Limb (tissue), 2 donors: ENCODE measurements around the gene PARP8.
"Not testable (repeated sequence)": the region's sequence is repeated elsewhere in the genome, so short reads cannot be mapped to it uniquely, and the experiment has no call there.

Experiments used
- DNase-seq, 2 donors: peaks; one replicate each; pipeline ENCODE4 v3.0.0-alpha.2; 2016; ENCODE audit errors: extremely low spot score in 2 of 2

PARP8 gene

DNA sequence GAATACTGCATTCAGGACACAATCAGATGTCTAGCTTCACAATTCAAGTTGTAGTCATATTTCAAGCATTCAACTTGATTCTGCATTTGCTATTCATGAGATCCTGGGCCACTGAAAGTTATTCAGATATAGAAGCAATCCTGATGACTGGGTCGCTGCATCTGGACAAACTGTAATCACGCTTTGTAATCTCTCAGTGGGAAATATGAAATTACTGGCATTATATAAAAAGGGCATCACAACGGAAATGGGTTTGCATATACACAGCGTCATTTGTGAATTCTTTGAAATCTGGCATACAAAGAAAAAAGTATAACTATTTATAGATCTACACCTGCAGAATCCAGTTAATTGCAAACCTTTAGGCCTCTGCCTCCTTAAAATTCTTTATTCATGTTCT lies 102.2 kb downstream of the PARP8 start:
- no peak for DNase-seq

GRCh38 chr5:50770441-50770840 lies 104.0 kb downstream of the PARP8 start:
- no peak for DNase-seq

DNA sequence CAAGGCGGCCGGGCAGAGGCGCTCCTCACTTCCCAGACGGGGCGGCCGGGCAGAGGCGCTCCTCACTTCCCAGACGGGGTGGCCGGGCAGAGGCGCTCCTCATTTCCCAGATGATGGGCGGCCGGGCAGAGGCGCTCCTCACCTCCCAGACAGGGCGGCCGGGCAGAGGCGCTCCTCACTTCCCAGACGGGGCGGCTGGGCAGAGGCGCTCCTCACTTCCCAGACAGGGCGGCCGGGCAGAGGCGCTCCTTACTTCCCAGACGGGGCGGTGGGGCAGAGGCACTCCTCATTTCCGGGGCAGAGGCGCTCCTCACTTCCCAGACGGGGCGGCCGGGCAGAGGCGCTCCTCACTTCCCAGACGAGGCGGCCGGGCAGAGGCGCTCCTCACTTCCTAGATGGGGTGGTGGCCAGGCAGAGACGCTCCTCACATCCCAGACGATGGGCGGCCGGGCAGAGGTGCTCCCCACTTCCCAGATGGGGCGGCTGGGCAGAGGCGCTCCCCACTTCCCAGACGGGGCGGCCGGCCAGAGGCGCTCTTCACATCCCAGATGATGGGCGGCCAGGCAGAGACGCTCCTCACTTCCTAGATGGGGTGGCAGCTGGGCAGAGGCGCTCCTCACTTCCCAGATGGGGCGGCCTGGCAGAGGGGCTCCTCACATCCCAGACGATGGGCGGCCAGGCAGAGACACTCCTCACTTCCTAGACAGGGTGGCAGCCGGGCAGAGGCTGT lies 108.2 kb downstream of the PARP8 start:
- not testable (repeated sequence) for DNase-seq

DNA sequence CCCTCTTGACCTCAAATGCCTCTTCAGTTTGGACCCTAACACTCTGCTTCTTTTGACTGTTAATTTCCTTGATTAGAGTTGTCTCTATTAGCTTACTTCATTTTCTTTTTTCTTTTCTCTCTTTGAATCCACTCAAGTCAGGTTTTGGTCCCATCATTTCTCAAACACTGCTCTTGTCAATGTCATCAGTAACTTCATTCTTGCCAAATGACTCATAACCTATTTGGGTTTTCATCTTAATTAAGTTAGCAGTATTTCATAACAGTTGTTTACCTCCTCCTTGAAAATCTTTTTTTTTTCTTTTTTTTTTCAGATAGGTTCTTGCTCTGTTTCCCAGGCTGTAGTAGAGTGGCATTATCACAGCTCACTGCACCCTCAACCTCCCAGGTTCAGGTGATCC lies 119.6 kb downstream of the PARP8 start:
- no peak for DNase-seq

DNA sequence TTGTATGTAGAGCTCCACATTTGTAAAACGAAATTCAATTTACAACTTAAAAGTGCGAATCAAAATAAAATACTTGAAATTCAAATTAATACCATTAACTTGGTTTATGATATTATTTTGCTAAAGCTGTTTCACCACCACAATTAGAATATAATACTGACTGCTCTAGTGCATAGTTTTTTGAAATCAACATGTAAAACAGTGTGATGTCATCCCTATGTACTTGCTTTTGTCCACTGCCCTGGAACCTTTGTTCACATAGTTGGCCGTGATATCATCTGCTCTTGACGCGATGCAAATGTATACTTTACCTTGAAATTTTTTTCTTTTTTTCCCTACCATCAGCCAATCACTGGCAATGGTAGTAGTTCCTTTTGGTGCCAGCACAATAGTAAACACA lies 125.4 kb downstream of the PARP8 start:
- DNase-seq, result no peak

DNA sequence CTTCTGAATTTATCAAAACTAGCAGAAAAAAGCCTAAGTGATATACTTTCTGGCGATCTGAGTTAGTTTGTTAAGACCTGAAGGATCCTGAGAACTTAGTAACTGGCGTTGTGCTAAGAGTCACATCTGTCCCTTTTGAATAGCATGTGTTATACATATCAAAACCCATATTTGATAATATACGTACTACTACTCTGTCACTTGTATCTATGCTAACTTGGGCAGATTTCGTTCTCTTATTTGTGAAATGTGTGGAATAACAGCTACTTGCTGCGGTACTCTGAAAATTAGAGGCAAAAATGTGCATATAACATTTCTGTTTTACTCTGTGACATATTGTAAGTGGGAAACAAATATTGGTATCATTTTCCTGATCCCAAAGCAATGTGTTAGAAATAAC lies 126.4 kb downstream of the PARP8 start:
- no peak for DNase-seq

- DNase-seq, result no peak
These were observed 128.4 kb downstream of the PARP8 start for GRCh38 chr5:50794812-50795211.

DNA sequence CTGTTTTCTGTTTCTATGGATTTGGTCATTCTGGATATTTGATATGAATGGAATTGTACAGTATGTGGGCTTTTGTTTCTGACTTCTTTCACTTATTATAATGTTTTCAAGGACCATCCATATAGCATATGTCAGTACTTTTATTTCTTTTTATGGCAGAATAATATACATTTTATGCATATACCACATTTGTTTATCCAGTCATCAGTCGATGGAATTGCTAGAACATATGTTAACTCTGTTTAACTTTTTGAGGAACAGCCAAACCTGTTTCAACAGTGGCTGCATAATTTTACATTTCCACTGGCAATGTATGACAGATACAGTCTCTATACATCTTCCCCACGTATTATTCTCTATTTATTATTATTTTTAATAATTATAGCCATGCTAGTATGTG lies 131.6 kb downstream of the PARP8 start:
- DNase-seq, result peak in 1 of 2 donors; percentile 27

DNA sequence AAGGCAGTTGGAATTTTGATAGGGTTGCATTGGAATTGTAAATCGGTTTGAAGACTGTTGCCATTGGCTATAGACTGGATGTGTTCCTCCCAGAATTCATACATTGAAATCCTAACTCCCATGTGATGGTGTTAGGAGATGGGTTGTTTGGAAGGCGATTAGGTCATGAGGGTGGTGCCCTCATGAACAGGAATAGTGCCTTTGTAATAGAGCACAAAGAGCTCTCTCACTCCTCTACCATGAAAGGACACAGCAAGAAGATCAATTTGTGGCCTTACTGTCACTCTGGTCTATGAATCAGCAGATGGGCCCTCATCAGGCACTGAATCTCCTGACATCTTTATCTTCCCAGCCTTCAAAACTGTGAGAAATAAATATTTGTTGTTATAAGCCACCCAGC lies 133.2 kb downstream of the PARP8 start:
- DNase-seq, result no peak

DNA sequence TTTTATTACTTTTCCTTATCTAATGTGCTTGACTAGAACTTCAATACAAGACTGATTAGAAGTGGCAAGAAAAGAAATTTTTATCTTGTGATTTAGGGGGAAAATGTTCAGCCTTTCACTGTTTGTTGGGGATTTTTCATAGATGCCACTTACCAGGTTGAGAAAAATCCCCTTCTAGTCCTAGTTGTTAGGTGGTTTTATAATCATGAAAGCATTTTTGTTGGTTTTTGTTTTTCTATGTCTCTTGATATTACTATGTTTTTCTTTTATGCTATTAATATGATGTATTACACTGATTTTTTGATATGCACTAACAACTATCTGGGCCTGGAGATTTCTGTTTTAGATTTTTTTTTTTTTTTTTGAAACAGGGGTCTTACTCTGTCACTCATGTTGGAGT lies 134.0 kb downstream of the PARP8 start:
- DNase-seq, result no peak

DNA sequence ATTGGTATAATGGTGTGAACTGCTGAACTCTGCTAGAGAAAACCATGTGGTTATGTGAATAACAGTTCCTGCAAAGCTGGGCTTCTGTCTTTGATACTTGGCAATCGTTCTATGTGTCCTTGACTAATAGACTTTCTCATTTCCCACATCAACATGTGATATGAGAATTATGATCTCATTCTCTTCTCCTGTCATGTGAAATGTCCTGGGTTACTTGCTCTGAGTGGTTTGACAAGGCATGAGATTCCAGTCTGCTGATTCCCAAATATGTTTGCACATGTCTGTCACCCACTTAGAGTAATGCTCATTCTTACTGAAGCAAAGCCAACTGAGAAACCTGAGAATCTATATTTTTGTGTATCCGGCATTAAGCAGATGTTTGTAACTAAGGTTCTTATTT lies 141.2 kb downstream of the PARP8 start:
- DNase-seq, result no peak

DNA sequence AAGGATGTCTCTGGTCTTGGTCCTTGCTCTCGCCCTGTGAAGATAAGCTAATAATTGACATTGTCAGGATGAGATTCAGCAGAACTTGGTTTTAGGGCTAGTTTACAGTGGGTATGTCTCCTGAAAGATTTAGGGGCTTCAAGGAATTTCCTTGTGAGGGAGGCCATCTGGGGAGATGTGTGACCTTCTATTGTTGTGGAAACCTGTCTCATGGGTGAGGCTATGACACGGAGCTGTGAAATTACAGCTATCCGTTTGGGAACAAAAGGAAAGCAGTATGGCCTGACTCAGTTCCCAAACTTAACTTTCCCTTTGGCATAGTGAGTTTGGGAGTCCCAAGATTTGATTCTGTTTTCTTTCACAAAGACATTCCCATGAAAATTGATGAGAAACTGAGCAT lies 142.0 kb downstream of the PARP8 start:
- DNase-seq, result no peak

DNA sequence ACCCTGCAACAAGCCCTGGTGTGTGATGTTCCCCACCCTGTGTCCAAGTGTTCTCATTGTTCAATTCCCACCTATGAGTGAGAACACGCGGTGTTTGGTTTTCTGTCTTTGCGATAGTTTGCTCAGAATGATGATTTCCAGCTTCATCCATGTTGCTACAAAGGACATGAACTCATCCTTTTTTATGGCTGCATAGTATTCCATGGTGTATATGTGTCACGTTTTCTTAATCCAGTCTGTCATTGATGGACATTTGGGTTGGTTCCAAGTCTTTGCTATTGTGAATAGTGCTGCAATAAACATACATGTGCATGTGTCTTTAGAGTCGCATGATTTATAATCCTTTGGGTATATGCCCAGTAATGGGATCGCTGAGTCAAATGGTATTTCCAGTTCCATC lies 145.3 kb downstream of the PARP8 start:
- DNase-seq, result not testable (repeated sequence)

- DNase-seq, result no peak
These were observed 147.3 kb downstream of the PARP8 start for GRCh38 chr5:50813691-50814090.

DNA sequence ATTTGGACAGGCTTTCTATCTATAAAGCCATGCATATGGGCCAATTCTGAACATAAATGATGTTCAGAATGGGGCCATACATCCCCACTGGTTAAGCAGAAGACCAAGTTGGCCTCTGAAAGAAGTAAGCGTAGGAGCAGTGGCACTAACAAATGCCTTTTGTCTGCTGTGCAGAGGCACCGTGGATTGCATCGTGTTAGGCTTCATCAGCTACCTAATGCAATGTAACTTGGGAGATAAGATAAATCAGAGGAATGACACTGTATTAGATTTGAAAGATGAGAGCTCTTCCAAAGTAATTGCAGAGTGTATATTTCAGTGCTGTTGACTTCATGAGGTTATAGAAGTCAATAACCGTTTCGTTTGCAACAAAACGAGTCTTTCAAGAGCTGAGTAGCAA lies 148.1 kb downstream of the PARP8 start:
- no peak for DNase-seq

GRCh38 chr5:50822046-50822445 lies 155.6 kb downstream of the PARP8 start:
- DNase-seq, result no peak

- no peak for DNase-seq
These were observed 156.3 kb downstream of the PARP8 start for GRCh38 chr5:50822761-50823160.

- DNase-seq, result no peak
These were observed 157.1 kb downstream of the PARP8 start for GRCh38 chr5:50823568-50823967.

- no peak for DNase-seq
These were observed 157.7 kb downstream of the PARP8 start for GRCh38 chr5:50824109-50824508.

DNA sequence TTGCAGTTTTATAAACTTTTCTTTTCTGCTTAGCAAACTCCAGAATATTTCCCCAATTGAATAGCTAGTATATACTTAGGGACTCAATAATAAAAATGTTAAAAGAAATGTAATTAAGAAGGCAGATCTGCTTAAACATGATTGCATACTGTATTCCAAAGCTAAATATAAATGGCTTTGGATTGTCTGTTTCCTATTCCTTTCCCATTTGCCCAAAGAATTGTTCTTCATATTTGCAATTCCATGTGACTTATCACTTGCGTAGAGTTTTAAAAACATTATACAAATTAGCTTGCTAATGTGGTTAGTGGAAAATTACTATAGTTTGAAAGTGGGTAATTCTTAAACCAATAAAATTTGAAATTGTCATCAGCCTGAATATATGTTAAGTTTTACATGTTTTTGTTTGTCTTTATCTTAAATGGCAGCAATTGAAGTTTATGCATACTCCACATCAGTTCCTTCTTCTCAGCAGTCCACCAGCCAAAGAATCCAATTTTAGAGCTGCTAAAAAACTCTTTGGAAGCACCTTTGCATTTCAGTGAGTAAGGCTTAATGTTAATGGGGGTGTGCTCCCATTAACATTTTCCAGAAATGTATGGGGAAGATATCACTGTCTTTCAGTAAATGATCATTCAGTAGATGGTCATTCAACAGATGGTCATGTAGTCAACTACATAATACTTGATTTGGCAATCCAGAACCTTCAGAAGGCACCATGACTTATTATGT lies 161.2 kb downstream of the PARP8 start:
- no peak for DNase-seq

- no peak for DNase-seq
These were observed 162.6 kb downstream of the PARP8 start for GRCh38 chr5:50829023-50829422.

- no peak for DNase-seq
These were observed 166.3 kb downstream of the PARP8 start for GRCh38 chr5:50832657-50833284.

- DNase-seq, result no peak
These were observed 169.9 kb downstream of the PARP8 start for GRCh38 chr5:50836356-50836755.
